ENCODE data around the gene HEATR5B. TPM values are rescaled to one million over a fixed set of nuclear protein-coding genes. Genes with fewer than 3 reads are reported as not detected.
A peak's percentile ranks its signal among the peaks of the same experiment; 100 is the strongest.

HEATR5B gene
- polyA plus RNA-seq (2012; ENCODE audit: low read depth, missing spikeins) = 6.9 TPM

DNA sequence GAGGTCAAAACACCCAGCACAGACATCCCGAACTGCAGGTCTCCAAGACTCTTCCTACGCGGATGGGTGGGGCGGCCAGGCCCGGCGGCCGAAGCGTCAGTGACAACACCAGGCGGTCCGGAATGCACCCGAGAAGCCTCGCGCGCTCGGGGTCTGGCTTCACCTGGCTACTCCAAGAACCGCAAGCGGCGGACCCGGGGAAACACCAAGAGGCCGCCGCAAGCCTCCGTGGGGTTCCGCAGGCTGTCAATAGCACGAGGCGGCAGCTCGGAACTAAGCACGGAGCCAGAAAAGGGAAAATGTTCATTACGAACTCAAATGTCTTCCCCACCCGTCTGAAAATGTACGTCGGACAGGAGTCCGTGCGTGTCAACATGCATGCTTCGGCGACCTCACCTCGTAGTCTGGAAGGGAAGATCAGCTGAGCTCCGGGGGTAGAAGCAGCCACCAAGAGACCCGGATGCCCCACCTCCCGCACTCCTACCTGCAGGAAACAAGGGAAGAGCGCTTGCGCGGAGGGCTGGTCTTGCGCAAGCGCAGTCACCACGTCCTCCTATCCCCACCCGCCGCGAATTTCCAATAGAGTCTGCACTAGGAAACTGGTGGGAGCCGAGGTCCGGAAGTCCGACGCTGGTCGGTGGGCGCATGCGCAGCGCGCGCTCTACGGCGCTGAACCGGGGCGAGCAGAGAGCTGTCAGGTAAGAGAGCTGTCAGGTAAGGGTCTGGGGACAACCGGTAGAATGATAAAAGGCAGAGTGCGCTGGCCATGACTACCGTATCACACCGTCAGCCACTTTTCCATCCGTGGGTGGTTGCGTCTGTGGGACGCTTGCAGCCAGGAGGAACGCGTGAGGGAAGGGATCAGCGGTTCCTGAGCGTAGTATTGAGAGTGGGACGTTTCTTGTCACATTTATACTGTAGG, at the start of gene HEATR5B, which contains the start of gene GPATCH11:
Gene HEATR5B (minus strand): TSS at position 500 of the 922 bp plus-strand sequence. CDS start 958 bp downstream, outside the sequence.
Gene GPATCH11 (plus strand): TSS at position 646 of the 922 bp plus-strand sequence. CDS start 3,864 bp downstream, outside the sequence.
- TF ChIP-seq POLR2A (IDR thresholded peaks at IDR 0.05; ENCODE audit: low read depth, low read length) = peak; percentile 78
- TF ChIP-seq TAF1 (IDR thresholded peaks at IDR 0.05; ENCODE audit: low read depth, low read length) = no peak; the same call in 1 of the 2 replicates
- no peak for TF ChIP-seq SPI1 (IDR thresholded peaks at IDR 0.05; ENCODE audit: low read depth, low read length)
- TF ChIP-seq POU2F2 (IDR thresholded peaks at IDR 0.05; ENCODE audit: low read depth, low read length) = no peak
- TF ChIP-seq POLR2AphosphoS5 (IDR thresholded peaks at IDR 0.05; ENCODE audit: low read depth, low read length) = 0 out of 2 replicates have a peak, but pooled peaks have one; percentile 49
- TF ChIP-seq PAX5 (IDR thresholded peaks at IDR 0.05; ENCODE audit: insufficient read depth, low read length, severe bottlenecking) = no peak
- DNase-seq (ENCODE audit: insufficient read length, low spot score) = peak; percentile 83
- peak; percentile 98 for FAIRE-seq

DNA sequence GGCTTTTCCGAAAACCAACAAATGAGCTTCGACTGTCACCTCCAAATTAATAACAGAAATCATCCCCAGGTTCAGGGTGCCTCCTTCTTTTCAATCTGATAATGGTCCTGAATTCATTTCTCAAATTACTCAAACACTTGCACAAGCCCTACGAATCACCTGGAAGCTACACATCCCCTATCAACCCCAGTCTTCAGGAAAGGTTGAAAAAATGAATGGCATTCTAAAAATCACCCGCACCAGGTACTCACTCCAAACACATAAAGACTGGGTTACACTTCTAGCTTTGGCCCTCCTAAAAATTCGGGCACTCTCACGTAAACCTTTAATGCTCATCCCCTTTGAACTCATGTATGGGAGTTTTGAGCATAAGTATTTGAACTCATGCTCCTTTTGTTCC, 48.7 kb upstream of the HEATR5B start:
- DNase-seq (ENCODE audit: insufficient read length, low spot score) (no peak), FAIRE-seq (no peak)
- TF ChIP-seq POU2F2 (IDR thresholded peaks at IDR 0.05; ENCODE audit: low read depth, low read length) (no peak), PAX5 (IDR thresholded peaks at IDR 0.05; ENCODE audit: insufficient read depth, low read length, severe bottlenecking) (no peak), SPI1 (IDR thresholded peaks at IDR 0.05; ENCODE audit: low read depth, low read length) (no peak), POLR2A (IDR thresholded peaks at IDR 0.05; ENCODE audit: low read depth, low read length) (no peak), TAF1 (IDR thresholded peaks at IDR 0.05; ENCODE audit: low read depth, low read length) (no peak), POLR2AphosphoS5 (IDR thresholded peaks at IDR 0.05; ENCODE audit: low read depth, low read length) (no peak)

DNA sequence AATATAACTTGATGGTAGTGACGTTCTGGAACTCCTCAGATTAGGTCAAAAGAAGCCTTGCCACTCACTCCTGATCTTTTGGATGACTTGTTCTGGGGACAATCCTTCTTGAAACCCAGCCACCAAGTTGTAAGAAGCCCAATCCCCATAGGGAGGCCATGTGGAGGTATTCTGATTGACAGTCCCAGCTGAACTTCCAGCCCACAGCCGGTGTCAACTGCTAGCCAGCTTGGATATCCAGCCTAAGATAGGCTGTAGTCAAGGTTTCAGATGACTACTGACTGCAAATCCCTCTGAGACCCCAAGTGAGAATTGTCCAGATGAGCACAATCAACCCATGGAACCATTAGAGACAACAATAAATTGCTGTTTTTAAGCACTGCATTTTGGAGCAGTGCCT, 41.2 kb upstream of the HEATR5B start:
- DNase-seq (ENCODE audit: insufficient read length, low spot score) = no peak
- TF ChIP-seq SPI1 (IDR thresholded peaks at IDR 0.05; ENCODE audit: low read depth, low read length) = no peak
- TF ChIP-seq PAX5 (IDR thresholded peaks at IDR 0.05; ENCODE audit: insufficient read depth, low read length, severe bottlenecking) = no peak
- no peak for TF ChIP-seq POLR2AphosphoS5 (IDR thresholded peaks at IDR 0.05; ENCODE audit: low read depth, low read length)
- TF ChIP-seq TAF1 (IDR thresholded peaks at IDR 0.05; ENCODE audit: low read depth, low read length) = no peak
- TF ChIP-seq POU2F2 (IDR thresholded peaks at IDR 0.05; ENCODE audit: low read depth, low read length) = no peak
- no peak for TF ChIP-seq POLR2A (IDR thresholded peaks at IDR 0.05; ENCODE audit: low read depth, low read length)
- FAIRE-seq = no peak

DNA sequence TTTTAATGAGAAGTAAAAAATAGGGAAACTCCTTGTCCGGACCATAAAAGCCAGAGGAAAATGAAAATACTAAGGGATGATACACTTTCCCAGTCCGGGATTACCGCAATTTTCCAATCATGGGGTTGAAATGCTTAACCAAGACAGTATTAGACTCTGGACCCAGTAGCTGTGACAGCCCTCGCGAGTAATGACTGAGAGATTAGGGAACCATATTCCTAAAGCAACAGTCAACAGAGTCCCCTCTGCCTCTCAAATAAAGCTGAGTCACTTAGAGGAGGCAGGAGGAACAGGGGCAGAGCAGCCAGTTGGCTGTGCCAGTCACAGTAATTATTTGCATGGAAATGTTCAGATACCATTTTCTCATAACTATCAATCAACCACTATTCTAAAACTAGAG, 35.0 kb upstream of the HEATR5B start:
- TF ChIP-seq SPI1 (IDR thresholded peaks at IDR 0.05; ENCODE audit: low read depth, low read length) = no peak
- no peak for TF ChIP-seq POU2F2 (IDR thresholded peaks at IDR 0.05; ENCODE audit: low read depth, low read length)
- TF ChIP-seq TAF1 (IDR thresholded peaks at IDR 0.05; ENCODE audit: low read depth, low read length) = no peak
- no peak for TF ChIP-seq PAX5 (IDR thresholded peaks at IDR 0.05; ENCODE audit: insufficient read depth, low read length, severe bottlenecking)
- TF ChIP-seq POLR2A (IDR thresholded peaks at IDR 0.05; ENCODE audit: low read depth, low read length) = no peak
- no peak for TF ChIP-seq POLR2AphosphoS5 (IDR thresholded peaks at IDR 0.05; ENCODE audit: low read depth, low read length)
- FAIRE-seq (no peak), DNase-seq (ENCODE audit: insufficient read length, low spot score) (no peak)

DNA sequence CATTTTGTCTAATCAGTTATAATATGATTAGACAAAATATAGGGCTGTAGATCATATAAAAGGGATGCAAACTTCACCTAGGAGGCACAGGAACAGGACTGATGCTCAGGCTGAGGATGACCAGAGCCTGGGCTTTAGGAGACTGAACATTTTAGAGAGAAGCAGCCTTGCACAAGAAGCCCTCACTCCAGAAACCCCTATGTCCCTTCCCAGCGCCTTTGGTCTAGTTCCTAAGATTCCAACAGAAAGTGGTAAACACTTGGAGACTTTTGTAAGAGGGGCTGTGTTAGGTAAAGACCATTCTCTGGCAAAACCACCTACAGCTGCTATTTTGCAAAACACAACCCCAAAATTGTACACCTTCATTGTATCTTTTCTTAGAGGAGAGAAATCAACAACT, 33.4 kb upstream of the HEATR5B start:
- no peak for FAIRE-seq
- DNase-seq (ENCODE audit: insufficient read length, low spot score) = no peak
- no peak for TF ChIP-seq POU2F2 (IDR thresholded peaks at IDR 0.05; ENCODE audit: low read depth, low read length)
- no peak for TF ChIP-seq SPI1 (IDR thresholded peaks at IDR 0.05; ENCODE audit: low read depth, low read length)
- TF ChIP-seq POLR2AphosphoS5 (IDR thresholded peaks at IDR 0.05; ENCODE audit: low read depth, low read length) = no peak
- TF ChIP-seq PAX5 (IDR thresholded peaks at IDR 0.05; ENCODE audit: insufficient read depth, low read length, severe bottlenecking) = no peak
- TF ChIP-seq POLR2A (IDR thresholded peaks at IDR 0.05; ENCODE audit: low read depth, low read length) = no peak

DNA sequence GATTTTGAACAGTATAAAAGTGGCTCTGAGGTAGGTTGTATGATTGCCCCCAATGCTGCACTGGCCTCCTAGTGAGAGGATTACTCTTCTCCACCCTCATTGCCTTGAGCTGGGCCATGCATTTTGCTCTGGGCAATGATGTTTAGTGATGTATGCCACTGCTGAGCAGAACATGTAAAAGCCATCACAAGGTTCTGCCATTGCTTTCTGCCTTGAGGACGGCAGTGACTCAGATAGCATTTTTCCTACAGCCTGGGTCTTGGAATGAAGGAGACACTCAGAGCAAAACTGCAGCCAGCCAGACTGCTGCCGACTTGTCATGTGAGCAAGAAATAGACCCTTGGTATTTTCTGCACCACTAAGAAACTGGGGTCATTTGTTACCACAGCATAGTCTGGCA, 27.8 kb upstream of the HEATR5B start:
- no peak for TF ChIP-seq SPI1 (IDR thresholded peaks at IDR 0.05; ENCODE audit: low read depth, low read length)
- TF ChIP-seq POLR2A (IDR thresholded peaks at IDR 0.05; ENCODE audit: low read depth, low read length) = no peak
- no peak for TF ChIP-seq PAX5 (IDR thresholded peaks at IDR 0.05; ENCODE audit: insufficient read depth, low read length, severe bottlenecking)
- no peak for TF ChIP-seq POLR2AphosphoS5 (IDR thresholded peaks at IDR 0.05; ENCODE audit: low read depth, low read length)
- no peak for TF ChIP-seq TAF1 (IDR thresholded peaks at IDR 0.05; ENCODE audit: low read depth, low read length)
- no peak for TF ChIP-seq POU2F2 (IDR thresholded peaks at IDR 0.05; ENCODE audit: low read depth, low read length)
- FAIRE-seq = no peak

DNA sequence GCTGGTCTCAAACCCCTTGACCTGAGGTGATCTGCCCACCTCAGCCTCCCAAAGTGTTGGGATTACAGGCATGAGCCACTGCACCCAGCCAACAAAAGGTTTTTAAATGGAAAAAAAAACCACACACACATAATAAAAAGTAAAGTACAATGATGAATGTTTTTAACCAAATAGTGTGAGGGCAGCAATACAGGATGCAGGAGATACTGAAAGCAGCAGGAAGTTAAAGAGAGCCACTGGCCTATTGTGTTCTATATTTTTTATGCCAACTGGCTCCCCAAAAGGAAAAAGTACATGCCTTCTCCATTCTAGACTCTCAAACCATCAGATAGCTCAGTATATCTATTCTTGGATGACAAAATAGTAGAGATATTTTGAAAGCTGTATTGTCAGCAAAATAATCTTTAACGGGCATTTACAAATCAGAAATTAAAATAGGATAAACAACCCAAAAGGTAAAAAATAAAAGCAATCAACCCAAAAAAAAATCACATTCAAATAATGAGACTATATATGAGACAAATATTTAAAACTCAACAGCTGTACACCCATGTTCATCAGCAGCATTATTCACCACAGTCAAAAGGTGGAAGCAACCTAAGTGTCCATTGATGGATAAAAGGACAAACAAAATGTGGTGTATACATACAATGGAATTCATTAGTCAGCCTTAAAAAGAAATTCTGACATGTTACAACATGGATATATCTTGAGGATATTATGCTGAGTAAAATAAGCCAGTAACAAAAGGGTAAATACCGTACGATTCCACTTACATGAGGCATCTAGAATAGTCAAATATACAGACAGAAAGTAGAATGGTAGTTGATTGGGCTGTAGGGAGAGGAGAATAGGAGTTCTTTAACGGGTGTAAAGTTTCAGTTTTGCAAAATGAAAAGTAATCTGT, 26.4 kb upstream of the HEATR5B start:
- FAIRE-seq = no peak
- DNase-seq (ENCODE audit: insufficient read length, low spot score) = no peak
- TF ChIP-seq POU2F2 (IDR thresholded peaks at IDR 0.05; ENCODE audit: low read depth, low read length) (no peak), SPI1 (IDR thresholded peaks at IDR 0.05; ENCODE audit: low read depth, low read length) (no peak), POLR2A (IDR thresholded peaks at IDR 0.05; ENCODE audit: low read depth, low read length) (no peak), TAF1 (IDR thresholded peaks at IDR 0.05; ENCODE audit: low read depth, low read length) (no peak), POLR2AphosphoS5 (IDR thresholded peaks at IDR 0.05; ENCODE audit: low read depth, low read length) (no peak), PAX5 (IDR thresholded peaks at IDR 0.05; ENCODE audit: insufficient read depth, low read length, severe bottlenecking) (no peak)

More for the DNA sequence above, 27.8 kb upstream of the HEATR5B start:
- DNase-seq (ENCODE audit: insufficient read length, low spot score) = no peak

DNA sequence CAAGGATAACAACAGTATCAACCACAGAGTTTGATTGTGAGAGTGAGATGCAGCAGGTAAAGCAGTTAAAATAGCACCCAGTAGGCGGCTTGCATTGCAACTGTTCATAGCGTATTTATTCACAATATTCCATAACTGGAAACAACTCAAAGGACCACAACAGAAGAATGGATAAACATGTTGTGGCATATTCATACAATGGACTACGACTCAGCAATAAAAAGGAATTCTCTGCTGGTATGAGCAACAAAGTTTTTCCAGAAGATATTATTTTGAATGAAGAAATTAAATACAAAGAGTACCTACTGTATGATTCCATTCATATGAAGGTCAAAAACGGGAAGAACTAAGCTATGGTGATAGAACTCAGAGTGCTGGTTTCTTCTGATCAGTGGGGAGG, 25.4 kb upstream of the HEATR5B start:
- FAIRE-seq = no peak
- no peak for TF ChIP-seq POU2F2 (IDR thresholded peaks at IDR 0.05; ENCODE audit: low read depth, low read length)
- no peak for TF ChIP-seq TAF1 (IDR thresholded peaks at IDR 0.05; ENCODE audit: low read depth, low read length)
- no peak for TF ChIP-seq PAX5 (IDR thresholded peaks at IDR 0.05; ENCODE audit: insufficient read depth, low read length, severe bottlenecking)
- TF ChIP-seq POLR2AphosphoS5 (IDR thresholded peaks at IDR 0.05; ENCODE audit: low read depth, low read length) = no peak
- TF ChIP-seq SPI1 (IDR thresholded peaks at IDR 0.05; ENCODE audit: low read depth, low read length) = no peak
- TF ChIP-seq POLR2A (IDR thresholded peaks at IDR 0.05; ENCODE audit: low read depth, low read length) = no peak
- DNase-seq (ENCODE audit: insufficient read length, low spot score) = no peak

All from GM12891 (cell line).